ENCODE results near the gene FKBP8. TPM values are rescaled to one million over a fixed set of nuclear protein-coding genes. Genes with fewer than 3 reads are reported as not detected.
"Not testable (repeated sequence)": the region's sequence is repeated elsewhere in the genome, so short reads cannot be mapped to it uniquely, and the experiment has no call there.

Gene FKBP8
- 100 to 1,000 TPM in 2 of 3 donors, 10 to 100 TPM in 1; 90.8 to 352 (median 221) TPM for polyA plus RNA-seq

DNA sequence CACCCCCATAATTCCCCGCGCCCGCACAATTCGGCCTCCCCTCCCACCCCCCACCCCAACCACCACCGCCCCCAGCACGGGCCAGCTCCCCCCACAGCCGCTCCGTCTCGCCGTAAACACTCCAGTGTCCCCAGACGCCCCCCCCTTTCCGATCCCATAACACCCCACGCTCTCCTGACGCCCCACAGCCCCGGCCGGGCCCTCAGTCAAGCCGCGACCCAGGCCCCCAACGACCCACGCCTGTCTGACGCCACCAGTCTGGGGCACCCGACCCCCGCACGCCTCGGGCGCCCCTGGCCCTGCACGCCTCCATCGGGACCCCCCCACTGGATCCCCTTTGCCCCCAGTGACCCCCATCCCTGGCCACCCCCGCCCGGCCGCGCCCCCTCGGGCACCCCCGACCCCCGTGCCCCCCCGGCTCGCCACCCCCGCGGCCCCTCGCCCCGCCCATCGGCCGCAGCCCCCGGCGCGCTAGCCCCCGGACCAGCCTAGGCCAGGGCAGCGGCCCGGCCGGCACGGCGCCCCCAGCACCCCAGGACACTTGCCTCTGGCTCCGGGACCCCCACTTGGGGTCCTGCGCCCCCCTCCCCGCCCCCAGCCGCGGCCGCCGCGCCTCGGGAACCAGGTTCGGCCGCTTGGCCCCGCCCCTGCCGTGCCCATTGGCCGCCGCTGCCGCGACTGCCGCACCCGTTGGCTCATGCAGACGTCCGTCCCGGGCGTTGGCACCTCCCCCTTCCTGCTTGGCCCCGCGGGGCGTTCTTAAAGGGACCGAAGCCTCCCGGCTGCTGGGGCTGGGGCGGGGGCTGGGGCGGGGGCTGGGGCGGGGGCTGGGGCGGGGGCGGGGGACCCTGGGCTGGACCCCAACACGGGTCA is at the start of gene FKBP8:
Gene FKBP8, minus strand, starts transcription at position 633 of the 873 bp plus-strand sequence. CDS start 1,603 bp downstream, outside the sequence.
- WGBS, 3 donors, result 1 to 2% (median 1%) methylated on average over 39 to 80 of the region's 86 CpGs

DNA sequence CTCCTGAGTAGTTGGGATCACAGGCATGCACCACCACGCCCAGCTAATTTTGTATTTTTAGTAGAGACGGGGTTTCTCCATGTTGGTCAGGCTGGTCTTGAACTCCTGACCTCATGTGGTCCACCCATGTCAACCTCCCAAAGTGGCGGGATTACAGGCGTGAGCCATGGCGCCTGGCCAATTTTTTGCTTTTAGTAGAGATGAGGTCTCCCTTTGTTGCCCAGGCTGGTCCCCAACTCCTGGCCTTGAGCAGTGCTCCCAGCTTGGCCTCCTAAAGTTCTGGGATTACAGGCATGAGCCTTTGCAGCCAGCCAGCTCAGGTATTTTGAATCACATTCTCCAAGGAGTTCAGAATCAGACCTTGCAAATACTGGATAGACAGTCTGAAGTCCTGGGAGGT is 49.4 kb upstream of the FKBP8 start:
- 74 to 86% (median 85%) methylated on average over 5 of the region's 5 CpGs for WGBS, 3 donors
- H3K27ac ChIP-seq (ENCODE audit: low read depth, low read length), result not testable (repeated sequence)

More for the DNA sequence above, at the start of gene FKBP8:
- no peak within 1 kb of the TSS for H3K27ac ChIP-seq (ENCODE audit: low read depth, low read length)

DNA sequence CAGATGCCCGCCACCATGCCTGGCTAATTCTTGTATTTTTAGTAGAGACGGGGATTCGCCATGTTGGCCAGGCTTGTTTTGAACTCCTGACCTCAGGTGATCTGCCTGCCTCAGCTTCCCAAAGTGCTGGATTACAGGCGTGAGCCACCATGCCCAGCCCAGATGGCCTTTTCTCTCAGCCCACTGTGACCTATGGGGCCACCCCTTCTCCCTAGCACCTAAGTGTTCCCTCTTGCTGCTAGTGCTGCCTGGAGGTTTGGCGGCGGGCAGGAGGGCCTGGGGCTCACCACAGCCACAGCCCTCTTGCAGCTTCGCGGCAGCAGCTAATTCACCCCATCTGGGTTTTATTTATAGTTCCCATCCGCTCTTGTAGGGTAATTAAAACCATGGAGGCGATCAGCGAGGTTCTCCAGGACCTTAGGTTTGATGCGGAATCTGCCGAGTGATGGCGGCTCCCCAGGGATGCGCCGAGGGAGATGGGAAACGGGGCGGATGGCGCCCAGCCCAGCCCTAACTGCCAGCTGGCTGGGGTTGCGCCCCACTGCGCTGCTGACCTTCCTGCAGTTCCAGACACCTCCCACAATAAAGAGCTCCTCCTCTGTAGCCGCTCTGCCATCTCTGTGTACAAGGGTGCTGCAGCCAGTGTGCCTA is 48.5 kb upstream of the FKBP8 start:
- H3K27ac ChIP-seq (ENCODE audit: low read depth, low read length), result no peak overlapping the region
- WGBS, 3 donors, result 88 to 92% (median 91%) methylated on average over 22 of the region's 22 CpGs

DNA sequence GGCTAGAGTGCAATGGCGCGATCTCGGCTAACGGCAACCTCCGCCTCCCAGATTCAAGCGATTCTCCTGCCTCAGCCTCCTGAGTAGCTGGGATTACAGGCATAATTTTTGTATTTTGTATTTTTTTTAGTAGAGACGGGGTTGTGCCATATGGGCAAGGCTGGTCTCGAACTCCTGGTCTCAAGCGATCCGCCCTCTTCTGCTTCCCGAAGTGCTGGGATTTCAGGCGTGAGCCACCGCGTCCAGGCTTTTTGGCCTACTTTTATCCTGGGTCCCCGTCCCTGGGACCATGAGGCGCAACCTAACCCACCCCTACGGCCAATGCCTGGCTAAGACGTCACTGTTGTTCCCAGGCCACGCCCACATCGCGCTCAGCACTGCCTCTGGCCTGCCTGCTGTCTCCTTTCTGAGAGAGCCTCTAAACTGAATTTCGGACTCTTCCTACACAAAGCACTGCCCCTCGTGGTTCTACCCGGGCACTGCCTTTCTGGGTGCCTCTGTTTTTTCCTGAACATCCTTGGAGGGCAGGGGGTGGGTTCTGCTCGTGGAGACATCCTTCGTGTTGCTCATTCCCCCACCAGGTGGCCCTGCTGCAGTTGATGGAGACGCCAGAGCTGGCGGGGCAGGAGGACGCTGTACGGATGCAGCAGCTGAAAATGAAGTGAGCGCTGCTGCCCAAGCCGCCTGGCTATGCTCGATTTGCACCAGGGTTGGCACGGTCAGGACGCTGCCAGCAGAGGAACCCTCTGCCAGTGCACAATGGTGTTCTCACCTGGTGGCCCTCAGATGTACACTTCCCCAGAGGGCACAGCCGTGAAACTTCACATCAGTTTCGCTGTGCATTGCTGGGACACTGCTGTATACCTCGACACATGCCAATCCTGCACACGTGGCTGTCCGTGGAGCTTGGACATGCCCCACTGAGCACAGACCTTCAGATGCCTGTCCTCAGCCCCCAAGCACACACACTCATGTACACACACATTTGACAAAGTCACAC is 47.2 kb upstream of the FKBP8 start:
- no peak overlapping the region for H3K27ac ChIP-seq (ENCODE audit: low read depth, low read length)
- 79 to 81% (median 81%) methylated on average over 40 of the region's 40 CpGs for WGBS, 3 donors

DNA sequence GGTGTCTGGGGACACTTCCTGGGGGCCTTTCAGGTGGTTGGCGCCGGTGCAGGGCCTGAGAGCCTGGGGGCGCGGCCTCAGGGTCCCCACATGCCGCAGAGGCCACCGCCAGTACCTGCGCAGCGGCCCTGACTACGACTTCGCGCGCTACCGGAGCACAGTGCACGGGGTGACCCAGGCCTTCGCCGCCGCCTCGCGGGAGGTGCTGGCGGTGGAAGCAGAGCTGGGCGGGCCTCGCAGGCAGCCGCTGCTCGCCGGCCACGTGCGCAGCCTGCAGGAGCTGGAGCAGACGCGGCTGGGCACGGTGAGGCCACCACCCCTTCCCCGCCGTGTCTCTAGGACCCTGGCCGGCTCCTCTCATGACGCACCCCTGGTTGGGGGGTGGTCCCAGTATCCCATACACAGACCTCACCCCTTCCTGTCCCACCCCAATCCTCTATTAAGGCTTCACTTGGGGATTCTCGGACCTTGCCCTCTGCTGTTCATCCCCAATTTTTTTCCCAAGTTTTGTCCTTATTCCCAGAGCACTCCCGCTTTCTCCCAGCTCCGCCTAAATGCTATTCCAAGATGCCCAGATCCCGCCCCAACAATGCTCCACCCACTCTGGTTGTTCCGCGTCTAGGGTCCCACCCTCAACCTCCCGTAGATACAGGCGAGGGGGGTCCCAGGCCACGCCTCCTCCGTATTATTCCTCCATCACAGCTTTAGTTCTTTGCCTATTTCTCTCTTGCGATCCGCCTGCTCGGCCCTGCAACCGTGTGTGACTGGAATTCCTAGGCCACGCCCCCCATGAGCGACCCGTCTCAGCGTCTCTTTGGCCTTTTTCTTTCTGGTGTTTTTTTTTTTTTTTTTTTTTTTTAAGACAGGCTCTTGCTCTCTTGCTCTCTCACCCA is 46.3 kb upstream of the FKBP8 start:
- WGBS, 3 donors, result 10 to 27% (median 14%) methylated on average over 40 to 52 of the region's 52 CpGs
- H3K27ac ChIP-seq (ENCODE audit: low read depth, low read length), result peak overlapping the region; percentile 52

DNA sequence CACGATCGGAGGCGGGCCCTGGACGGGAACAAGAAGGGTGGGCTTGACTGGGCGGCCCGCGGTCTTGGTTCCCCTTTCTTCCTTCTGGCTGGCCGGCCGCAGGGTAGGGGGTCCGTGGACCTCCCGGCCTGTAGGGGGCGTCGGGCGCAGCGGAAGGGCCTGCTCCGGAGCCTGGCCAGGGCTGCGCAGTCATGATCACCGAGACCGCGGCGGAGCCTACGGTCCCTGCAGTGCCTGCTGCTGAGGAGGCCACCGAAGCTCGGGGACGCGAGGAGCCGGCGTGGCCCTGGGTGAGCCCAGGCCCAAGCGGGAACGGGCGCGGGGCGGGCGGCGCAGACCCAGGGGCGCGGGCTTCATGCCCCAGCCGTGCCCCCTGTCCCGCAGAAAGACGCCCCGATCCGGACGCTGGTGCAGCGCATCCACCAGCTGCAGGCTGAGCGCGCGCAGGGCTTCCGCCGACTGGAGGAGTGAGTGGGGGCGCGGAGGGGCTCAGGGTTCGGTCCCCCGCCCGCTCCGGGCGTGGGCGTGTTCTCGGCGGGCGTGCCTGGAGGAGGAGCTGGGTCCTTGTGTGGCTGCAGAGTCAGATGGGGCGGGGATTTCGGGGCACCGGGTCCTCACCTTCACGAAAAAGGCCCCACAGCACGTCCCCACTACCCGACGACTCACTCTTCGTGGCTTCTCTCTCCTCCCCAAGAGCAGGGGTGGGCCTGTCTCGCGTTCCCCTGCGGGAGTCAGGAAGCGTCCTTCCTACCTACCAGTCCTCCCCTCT is 45.4 kb upstream of the FKBP8 start, which contains the start of gene REX1BD:
Gene REX1BD, plus strand, starts transcription at position 188 of the 769 bp plus-strand sequence. Its CDS starts 4 bp downstream, at position 192.
- 0 to 1% (median 0%) methylated on average over 54 to 72 of the region's 72 CpGs for WGBS, 3 donors
- H3K27ac ChIP-seq (ENCODE audit: low read depth, low read length), result peak within 1 kb of the TSS; percentile 52

DNA sequence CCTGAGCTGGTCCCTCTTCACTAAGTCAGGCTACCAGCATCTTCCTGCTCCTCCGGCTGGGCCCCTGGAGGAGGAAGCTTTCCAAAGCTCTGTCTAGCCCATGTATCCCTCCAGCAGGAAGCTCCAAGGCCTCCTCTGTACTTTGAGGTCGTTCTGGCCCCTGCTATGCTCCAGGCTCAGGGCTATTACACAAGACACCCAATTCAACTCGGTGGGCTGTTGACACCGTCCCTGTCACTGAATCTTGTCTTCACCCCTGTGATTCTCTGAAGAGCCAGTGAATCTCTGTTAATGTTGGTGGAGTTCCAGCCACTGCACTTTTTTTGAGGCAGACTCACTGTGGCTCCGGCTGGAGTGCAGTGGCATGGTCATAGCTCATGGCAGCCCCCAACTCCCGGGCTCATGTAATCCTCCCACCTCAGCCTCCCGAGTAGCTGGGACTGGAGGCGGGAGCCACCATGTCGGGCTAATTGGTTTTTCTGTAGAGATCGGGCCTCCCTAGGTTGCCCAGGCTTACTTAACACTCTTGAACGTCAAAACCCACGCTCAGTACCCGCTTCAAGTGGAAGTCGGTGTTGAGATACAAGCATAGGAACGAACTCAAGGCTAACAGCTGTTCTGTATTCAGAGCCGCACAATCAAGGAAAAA is 44.7 kb upstream of the FKBP8 start:
- 21 to 36% (median 25%) methylated on average over 16 of the region's 16 CpGs for WGBS, 3 donors
- H3K27ac ChIP-seq (ENCODE audit: low read depth, low read length), result peak overlapping the region; percentile 14

DNA sequence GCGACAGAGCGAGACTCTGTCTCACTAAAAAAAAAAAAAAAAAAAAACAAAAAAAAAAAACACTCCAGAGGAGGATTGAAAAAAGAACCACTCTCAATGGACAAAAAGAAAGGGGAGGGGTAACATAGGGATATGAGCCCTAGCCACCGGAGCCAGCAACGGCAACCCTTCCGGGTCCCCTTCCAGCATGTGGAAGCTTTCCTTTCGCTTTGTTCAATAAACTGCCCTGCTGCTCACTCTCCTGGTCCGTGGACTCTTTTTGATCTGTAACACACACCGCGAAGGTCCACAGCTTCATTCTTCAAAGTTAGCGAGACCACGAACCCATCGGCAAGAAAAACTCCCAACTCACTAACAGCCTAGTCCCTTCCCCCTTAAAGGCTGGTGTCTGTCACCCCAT is 44.2 kb upstream of the FKBP8 start:
- WGBS, 3 donors, result 92 to 97% (median 93%) methylated on average over 12 of the region's 12 CpGs
- H3K27ac ChIP-seq (ENCODE audit: low read depth, low read length), result no peak overlapping the region

DNA sequence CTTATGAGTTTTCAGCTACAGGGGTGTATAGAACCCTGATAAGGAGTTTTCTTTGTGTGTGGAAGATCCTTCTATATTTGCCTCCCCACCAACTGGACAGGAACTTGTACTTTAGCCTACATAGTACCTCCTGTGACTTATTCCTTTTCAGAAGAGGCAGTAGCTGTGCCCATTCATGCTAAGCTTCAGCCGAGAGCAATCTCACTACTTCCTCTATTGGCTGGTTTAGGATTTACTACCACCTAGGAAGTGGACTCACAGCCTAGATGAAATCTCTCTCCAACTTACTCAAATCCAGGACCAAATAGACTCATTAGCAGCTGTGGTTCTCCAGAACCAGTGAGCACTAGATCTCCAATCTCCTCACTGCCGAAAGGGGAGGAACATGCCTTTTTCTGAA is 42.9 kb upstream of the FKBP8 start:
- H3K27ac ChIP-seq (ENCODE audit: low read depth, low read length), result no peak overlapping the region
- 49 to 63% (median 51%) methylated on average over 2 of the region's 2 CpGs for WGBS, 3 donors

DNA sequence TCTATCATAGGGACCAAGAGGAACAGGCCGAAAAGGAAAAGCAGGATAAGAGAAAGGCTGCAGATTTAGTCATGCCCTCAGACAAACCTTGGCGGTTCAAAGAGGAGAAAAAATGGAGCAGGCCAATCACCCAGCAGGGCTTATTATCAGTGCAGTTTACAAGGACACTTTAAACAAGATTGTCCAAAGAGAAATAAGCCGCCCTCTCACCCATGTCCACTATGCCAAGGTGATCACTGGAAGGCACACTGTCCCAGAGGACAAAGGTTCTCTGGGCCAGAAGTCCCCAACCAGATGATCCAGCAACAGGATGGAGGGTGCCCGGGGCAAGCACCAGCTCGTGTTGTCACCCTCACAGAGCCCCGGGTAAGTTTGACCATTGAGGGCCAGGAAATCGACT is 36.9 kb upstream of the FKBP8 start:
- no peak overlapping the region for H3K27ac ChIP-seq (ENCODE audit: low read depth, low read length)
- 57 to 72% (median 72%) methylated on average over 7 of the region's 7 CpGs for WGBS, 3 donors

DNA sequence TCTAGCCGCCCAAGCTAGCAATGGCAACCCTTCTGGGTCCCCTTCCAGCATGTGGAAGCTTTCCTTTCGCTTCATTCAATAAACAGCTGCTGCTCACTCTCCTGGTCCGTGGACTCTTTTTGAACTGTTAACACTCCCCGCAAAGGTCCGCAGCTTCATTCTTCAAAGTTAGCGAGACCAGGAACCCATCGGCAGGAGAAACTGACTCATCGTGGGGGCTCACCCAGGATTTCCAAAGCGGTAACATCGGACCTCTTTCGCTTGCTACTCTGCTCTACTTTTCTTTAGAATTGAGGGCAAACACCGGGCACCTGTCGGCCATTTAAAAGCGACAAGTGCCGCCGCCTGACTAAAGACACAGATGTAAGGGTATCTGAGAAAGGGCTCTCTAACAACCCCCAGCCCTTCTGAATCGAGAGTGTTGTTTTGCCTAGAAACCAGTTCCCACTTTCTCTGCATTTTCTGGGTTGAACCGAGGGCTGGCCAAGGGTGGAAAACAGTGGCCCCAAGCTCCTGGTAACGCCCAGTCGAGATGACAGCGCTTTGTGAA is 34.1 kb upstream of the FKBP8 start:
- H3K27ac ChIP-seq (ENCODE audit: low read depth, low read length), result no peak overlapping the region
- WGBS, 3 donors, result 86 to 89% (median 88%) methylated on average over 21 of the region's 21 CpGs

DNA sequence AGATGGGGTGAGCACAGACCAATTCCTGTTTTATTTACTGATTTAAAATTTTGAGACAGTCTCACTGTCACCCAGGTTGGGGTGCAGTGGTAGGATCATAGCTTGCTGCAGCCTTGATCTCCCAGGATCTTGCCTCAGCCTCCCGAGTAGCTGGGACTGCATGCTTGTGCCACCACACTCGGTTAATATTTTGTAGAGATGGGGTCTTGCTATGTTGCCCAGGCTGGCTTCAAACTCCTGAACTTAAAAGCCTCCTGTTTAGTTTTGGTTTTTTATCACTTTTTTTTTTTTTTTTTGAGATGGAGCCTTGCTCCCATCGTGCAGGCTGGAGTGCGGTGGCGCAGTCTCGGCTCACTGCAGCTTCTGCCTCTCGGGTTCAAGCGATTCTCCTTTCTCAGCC is 33.0 kb upstream of the FKBP8 start:
- 84 to 91% (median 88%) methylated on average over 8 of the region's 8 CpGs for WGBS, 3 donors
- no peak overlapping the region for H3K27ac ChIP-seq (ENCODE audit: low read depth, low read length)

DNA sequence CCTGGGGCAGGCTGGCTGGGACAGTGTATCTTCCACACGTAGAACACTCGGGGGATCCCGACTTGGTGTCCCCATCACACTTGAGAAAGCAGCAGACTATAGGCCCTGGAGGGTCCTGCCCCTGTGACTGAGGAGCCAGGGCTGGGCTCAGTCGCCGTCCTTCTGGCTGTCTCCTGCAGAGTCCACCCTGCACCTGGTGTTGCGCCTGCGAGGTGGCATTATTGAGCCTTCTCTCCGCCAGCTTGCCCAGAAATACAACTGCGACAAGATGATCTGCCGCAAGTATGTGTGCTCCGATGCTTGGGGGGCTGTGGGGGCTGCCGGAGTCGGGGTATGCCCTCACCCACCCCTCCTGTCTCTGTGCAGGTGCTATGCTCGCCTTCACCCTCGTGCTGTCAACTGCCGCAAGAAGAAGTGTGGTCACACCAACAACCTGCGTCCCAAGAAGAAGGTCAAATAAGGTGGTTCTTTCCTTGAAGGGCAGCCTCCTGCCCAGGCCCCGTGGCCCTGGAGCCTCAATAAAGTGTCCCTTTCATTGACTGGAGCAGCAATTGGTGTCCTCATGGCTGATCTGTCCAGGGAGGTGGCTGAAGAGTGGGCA is 31.4 kb upstream of the FKBP8 start:
- 92 to 96% (median 92%) methylated on average over 18 of the region's 18 CpGs for WGBS, 3 donors
- H3K27ac ChIP-seq (ENCODE audit: low read depth, low read length), result no peak overlapping the region

DNA sequence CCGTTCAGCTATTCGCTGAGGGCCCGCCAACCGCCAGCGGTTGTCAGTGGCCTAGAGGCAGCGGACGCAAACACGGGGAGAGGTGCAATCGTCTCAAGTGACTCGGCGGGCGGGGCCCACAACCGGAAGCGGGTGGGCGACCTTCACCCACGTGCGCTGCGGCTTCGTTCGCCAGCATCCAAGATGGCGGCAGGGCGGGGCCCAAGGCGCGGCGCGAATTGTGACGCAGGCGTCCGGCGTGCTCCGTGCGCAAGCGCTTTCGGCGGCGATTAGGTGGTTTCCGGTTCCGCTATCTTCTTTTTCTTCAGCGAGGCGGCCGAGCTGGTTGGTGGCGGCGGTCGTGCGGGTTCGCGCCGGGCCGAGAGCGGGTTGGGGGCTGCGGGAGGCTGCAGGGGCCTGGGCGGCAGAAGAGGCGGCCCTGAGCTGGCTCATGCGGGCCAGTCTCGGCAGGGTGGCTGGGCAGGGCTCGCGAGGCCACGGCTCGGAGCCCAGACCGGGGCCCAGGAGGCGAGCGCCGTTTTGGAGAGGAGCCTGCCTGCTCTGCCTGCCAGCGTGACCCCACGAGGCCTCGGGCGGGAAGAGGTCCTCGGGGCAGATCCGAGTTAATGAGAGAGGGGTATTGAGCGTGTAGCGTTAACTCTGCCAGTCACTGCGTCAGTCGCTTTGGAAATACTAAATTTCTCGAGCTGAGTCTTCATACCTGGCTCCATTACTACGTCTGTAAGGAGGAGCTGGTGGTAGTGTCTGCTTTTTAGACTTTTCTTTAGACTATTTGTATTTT is 28.4 kb upstream of the FKBP8 start, which contains the start of gene UBA52:
Gene UBA52, plus strand, starts transcription at position 294 of the 781 bp plus-strand sequence. CDS start 1,444 bp downstream, outside the sequence.
- WGBS, 3 donors, result 0 to 1% (median 0%) methylated on average over 75 of the region's 75 CpGs
- H3K27ac ChIP-seq (ENCODE audit: low read depth, low read length), result peak within 1 kb of the TSS; percentile 97

DNA sequence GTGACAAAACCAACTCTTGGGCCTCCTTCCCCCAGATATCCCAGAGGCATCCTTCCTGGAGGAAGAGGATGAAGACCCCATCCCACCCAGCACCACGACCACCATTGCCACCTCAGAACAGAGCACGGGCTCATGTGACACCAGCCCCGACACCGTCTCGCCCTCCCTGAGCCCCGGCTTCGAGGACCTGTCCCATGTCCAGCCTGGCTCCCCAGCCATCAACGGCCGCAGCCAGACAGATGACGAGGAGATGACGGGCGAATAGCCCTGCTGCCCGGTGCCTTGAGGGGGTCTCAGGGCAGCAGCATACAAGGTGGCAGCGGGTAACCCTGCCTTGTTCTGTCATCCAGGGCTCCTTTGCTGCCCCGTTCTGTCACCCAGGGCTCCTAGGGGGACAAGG is 25.0 kb upstream of the FKBP8 start:
- no peak overlapping the region for H3K27ac ChIP-seq (ENCODE audit: low read depth, low read length)
- WGBS, 3 donors, result 91 to 93% (median 93%) methylated on average over 15 of the region's 15 CpGs
